ENCODE data around the gene TAS2R40. TPM values are rescaled to one million over a fixed set of nuclear protein-coding genes. Genes with fewer than 3 reads are reported as not detected.
A peak's percentile ranks its signal among the peaks of the same experiment; 100 is the strongest.
"Not testable (repeated sequence)": the region's sequence is repeated elsewhere in the genome, so short reads cannot be mapped to it uniquely, and the experiment has no call there.

Gene TAS2R40
- total RNA-seq, 1 experiment from 2014 or later: not detected

DNA sequence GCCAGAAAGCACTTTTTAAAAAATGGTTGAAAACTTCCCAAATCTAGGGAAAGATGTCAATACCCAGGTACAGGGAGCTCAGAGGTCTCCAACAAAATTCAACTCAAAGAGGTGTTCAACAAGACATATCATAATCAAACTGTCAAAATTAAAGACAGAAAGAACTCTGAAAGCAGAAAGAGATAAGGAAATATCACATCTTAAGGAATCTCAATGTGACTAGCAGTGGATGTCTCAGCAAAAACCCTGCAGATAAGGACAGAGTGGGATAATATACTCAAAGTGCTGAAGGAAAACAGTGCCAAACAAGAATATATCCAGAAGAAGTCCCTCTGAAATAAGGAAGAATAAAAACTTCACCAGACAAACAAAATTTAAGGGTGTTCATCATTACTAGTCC is 28.4 kb downstream of the TAS2R40 start:
- DNase-seq (ENCODE audit: low spot score): no peak

- DNase-seq (ENCODE audit: low spot score): no peak
Measured at GRCh38 chr7:143250822-143251221, 29.0 kb downstream of the TAS2R40 start.

DNA sequence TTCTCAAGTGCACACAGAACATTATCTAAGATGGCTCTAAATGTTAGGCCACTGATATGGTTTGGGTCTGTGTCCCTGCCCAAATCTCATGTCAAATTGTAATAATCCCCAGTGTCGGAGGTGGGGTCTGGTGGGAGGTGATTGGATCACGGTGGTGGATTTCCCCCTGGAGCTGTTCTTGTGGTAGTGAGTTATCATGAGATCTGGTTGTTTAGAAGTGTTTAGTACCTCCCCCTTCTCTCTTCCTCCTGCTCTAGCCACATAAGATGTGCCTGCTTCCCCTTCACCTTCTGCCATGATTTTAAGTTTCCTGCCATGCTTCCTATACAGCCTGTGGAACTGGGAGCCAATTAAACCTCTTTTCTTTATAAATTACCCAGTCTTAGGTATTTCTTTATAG is 30.2 kb downstream of the TAS2R40 start:
- DNase-seq (ENCODE audit: low spot score): no peak

DNA sequence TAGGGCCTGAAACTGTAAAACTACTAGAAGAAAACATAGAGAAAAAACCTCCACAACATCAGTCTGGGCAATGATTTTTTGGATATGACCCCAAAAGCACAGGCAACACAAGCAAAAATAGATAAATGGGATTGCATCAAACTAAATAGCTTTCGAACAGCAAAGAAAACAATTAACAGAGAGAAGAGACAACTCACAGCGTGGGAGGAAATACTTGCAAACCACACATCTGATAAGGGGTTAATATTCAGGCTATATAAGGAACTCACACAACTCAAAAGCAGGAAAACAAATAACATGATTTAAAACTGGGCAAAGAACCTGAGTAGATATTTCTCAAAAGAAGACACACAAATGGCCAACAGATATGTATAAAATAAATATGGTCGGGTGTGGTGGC is 33.7 kb downstream of the TAS2R40 start:
- DNase-seq (ENCODE audit: low spot score): peak; percentile 54

- DNase-seq (ENCODE audit: low spot score): no peak
Measured at GRCh38 chr7:143256325-143256724, 34.5 kb downstream of the TAS2R40 start.

- DNase-seq (ENCODE audit: low spot score): no peak
Measured at GRCh38 chr7:143256932-143257331, 35.1 kb downstream of the TAS2R40 start.

- DNase-seq (ENCODE audit: low spot score): peak; percentile 83
Measured at GRCh38 chr7:143257501-143257900, 35.7 kb downstream of the TAS2R40 start.

DNA sequence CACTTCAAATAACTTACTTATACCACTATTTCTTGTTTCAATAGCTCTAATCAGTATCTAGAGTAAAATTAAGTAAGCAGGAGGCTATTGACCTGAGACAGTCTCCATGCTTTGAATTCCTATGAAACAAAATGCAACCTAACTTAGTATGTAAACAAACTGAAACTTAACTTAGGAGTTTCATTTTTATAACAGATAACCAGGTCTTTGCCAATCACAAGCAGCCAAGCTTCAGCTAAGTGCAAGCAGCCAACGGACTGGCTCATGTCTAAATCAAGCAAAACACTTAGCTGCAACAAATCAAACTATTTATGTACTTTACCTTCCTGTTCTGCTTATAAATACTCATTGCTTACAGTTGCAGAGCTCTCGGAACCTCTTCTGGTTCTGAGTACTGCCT is 37.0 kb downstream of the TAS2R40 start:
- DNase-seq (ENCODE audit: low spot score): peak; percentile 23

GRCh38 chr7:143259765-143260164 is 37.9 kb downstream of the TAS2R40 start:
- DNase-seq (ENCODE audit: low spot score): peak; percentile 83

GRCh38 chr7:143261901-143262300 is 40.1 kb downstream of the TAS2R40 start:
- DNase-seq (ENCODE audit: low spot score): no peak

DNA sequence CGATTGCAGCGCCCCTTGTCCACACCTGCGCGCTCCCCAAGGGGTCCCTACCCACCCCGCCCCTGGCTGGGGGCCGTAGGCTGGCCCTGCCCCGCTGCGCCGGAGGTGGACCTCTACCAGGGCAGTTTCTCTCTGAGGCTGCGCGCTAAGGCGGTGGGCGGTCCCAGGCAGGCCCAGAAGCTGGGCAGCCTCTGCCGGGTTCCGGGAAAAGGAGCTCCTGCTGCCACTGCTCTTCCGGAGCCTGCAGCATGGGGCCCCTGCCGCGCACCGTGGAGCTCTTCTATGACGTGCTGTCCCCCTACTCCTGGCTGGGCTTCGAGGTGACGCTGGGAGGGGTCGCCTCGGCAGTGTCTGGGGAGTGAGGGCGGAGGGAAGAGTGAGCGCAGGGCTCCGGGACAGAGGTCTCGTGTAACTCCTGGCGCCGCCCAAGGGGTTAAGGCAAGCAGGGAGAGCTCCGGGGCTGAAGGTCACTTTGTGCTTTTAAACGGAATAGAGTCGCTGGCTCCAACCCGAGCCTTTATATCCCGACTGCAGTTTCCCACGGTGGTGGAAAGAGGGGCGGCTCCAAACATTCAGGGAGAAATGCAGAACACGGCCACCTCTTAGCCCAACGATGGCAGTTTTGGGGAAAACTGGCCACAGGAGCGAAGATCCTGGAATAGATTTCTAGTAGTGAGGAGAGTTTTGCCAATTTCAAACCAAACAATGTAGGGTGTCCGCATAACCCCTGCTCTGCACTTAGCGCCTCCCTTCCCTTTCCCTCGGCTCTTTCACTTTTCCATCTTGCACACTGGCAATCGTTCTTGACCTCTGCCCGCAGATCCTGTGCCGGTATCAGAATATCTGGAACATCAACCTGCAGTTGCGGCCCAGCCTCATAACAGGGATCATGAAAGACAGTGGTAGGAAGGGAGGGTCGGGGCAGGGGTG is 41.7 kb downstream of the TAS2R40 start, which contains the start of gene GSTK1:
Gene GSTK1, plus strand, starts transcription at position 176 of the 930 bp plus-strand sequence. Its CDS starts 73 bp downstream, at position 249.
- DNase-seq (ENCODE audit: low spot score): peak; percentile 83

DNA sequence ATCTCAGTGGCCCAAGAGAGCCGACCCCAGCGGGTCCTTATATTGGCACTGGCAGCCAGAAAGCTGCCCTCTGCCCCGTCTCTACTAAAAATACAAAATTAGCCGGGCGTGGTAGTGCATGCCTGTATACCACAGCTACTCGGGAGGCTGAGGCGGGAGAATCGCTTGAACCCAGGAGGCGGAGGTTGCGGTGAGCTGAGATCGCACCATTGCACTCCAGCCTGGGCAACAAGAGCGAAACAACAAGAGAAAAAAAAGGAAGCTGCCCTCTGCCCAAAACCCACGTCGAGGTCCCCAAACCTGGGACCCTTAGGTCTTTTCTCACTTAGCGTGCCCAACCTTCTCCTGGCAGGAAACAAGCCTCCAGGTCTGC is 42.3 kb downstream of the TAS2R40 start:
- DNase-seq (ENCODE audit: low spot score): not testable (repeated sequence)

- no peak for DNase-seq (ENCODE audit: low spot score)
Measured at GRCh38 chr7:143265017-143265693, 43.3 kb downstream of the TAS2R40 start.

DNA sequence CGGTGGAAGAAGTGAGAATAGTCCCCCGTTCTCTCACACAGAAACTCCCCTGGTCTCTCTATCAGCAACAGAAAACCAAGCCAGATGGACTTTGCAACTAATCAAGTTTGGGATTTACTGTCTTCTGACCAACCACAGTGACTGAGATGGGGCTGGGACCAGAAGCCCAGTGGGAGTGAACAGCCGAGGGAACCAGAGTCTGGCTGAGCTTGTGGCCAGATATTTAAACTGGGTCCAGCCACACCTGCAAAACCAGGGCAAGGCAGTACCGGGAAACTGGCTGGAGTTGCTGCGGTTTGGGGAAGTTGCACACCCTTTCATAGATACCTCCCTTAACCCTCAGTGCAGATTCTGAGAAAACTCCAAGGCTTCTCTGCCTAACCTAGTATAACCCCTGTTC is 47.4 kb downstream of the TAS2R40 start:
- DNase-seq (ENCODE audit: low spot score): no peak

DNA sequence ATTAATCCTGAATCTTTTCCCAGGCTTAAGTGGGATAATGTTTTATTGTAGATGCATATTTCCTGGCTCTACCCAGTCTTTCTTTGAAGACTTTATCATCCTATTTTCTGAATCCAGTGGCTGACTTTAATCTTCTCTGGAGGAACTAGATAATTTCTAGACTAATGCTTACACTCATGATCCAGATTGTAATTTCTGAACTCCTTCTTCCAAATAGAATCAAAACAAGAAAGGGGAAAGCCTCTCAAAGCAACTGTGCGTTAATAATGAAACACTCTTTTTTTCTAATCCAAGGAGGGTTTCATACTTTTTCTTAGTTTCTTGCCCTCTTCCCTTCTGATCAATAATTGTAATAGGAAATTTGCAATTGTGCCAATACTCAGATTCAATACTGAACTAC is 49.4 kb downstream of the TAS2R40 start:
- no peak for DNase-seq (ENCODE audit: low spot score)

Small RNA genes within 50 kb of the gene (small RNA-seq; reads per million reads assigned to genes)
- gene AC073342.3: not detected

Other genes with a start within 250 kb of the TAS2R40 start
- 0.29 TPM in 1 of 2 replicates, not detected in the other for gene OR9A2, start 194.9 kb upstream of the TAS2R40 start, total RNA-seq (2014; rRNA removed; shearing (Covaris generic))
- not detected in 2 replicates for gene OR6V1, start 169.7 kb upstream of the TAS2R40 start, total RNA-seq (2014; rRNA removed; shearing (Covaris generic))
- gene PIP, start 90.0 kb upstream of the TAS2R40 start, total RNA-seq (2014; rRNA removed; shearing (Covaris generic)): not detected in 2 replicates
- gene TAS2R39, start 38.6 kb upstream of the TAS2R40 start, total RNA-seq (2014; rRNA removed; shearing (Covaris generic)): not detected in 2 replicates
- gene GSTK1, start 41.4 kb downstream of the TAS2R40 start, total RNA-seq (2014; rRNA removed; shearing (Covaris generic)): 298 and 301 TPM in 2 replicates
- 53.9 and 79.7 TPM in 2 replicates for gene TMEM139, start 62.9 kb downstream of the TAS2R40 start, total RNA-seq (2014; rRNA removed; shearing (Covaris generic))
- gene CASP2, start 66.3 kb downstream of the TAS2R40 start, total RNA-seq (2014; rRNA removed; shearing (Covaris generic)): 26.6 and 27.7 TPM in 2 replicates
- gene CLCN1, start 94.1 kb downstream of the TAS2R40 start, total RNA-seq (2014; rRNA removed; shearing (Covaris generic)): 2.8 and 3.0 TPM in 2 replicates
- gene FAM131B, start 140.7 kb downstream of the TAS2R40 start, total RNA-seq (2014; rRNA removed; shearing (Covaris generic)): 13.2 and 17.6 TPM in 2 replicates
- gene ZYX, start 159.3 kb downstream of the TAS2R40 start, total RNA-seq (2014; rRNA removed; shearing (Covaris generic)): 116 and 148 TPM in 2 replicates
- 54.3 and 65.6 TPM in 2 replicates for gene EPHA1, start 186.8 kb downstream of the TAS2R40 start, total RNA-seq (2014; rRNA removed; shearing (Covaris generic))
- not detected in 2 replicates for gene TAS2R60, start 221.4 kb downstream of the TAS2R40 start, total RNA-seq (2014; rRNA removed; shearing (Covaris generic))

Measured in HT-29 (cell line).